H1 (cell line): ENCODE results near the gene RNF215. TPM values are rescaled to one million over a fixed set of nuclear protein-coding genes. Genes with fewer than 3 reads are reported as not detected.

Source experiments
- CTCF ChIA-PET: fragments of 300-600 bp; sonication (Branson Sonifier 250); formaldehyde crosslinking; loops from one replicate; lab custom pipeline; 2021; ENCODE audit not compliant: partially characterized antibody; lab: Charles Lee
- POLR2A ChIA-PET: fragments of 300-600 bp; sonication (Branson Sonifier 250); formaldehyde crosslinking; loops from one replicate; lab custom pipeline; 2021; ENCODE audit warnings: inconsistent platforms; ENCODE audit not compliant: partially characterized antibody; lab: Charles Lee
- DNase-seq, 2 experiments: peaks; one replicate each; pipeline versions ENCODE4 v3.0.0 to v3.0.0-alpha.2; 2010 to 2022; ENCODE audit warnings: low spot score in 2 of 2, low read depth in 1 of 2, mixed read lengths in 1 of 2
- FAIRE-seq: peaks from 2 replicates; lab custom pipeline; 2011; peaks lifted over from hg19 to GRCh38; lab: Jason Lieb, UNC
- H2AFZ ChIP-seq: 2 replicates; pipeline ENCODE4 v1.8.1; 2012; ENCODE audit warnings: low read length, inconsistent platforms
- H2AK5ac ChIP-seq: 2 replicates; pipeline ENCODE4 v1.6.1; 2013; ENCODE audit warnings: low read depth, low read length
- H2BK120ac ChIP-seq: replicated peaks from 2 replicates; pipeline ENCODE3; 2013; ENCODE audit warnings: low read depth, low read length, inconsistent platforms
- H2BK12ac ChIP-seq: 2 replicates; pipeline ENCODE4 v1.6.1; 2013; ENCODE audit warnings: low read depth, low read length
- H2BK15ac ChIP-seq: 2 replicates; pipeline ENCODE4 v1.6.1; 2013; ENCODE audit warnings: low read length
- H2BK20ac ChIP-seq: 2 replicates; pipeline ENCODE4 v1.6.1; 2013; ENCODE audit warnings: low read length
- H2BK5ac ChIP-seq: 2 replicates; pipeline ENCODE4 v1.6.1; 2013; ENCODE audit warnings: low read depth, low read length
- H3K14ac ChIP-seq: 2 replicates; pipeline ENCODE4 v1.6.1; 2013; ENCODE audit warnings: inconsistent platforms; ENCODE audit not compliant: insufficient read length
- H3K18ac ChIP-seq: 2 replicates; pipeline ENCODE4 v1.6.1; 2013; ENCODE audit warnings: low read length; ENCODE audit errors: extremely low read depth
- H3K23ac ChIP-seq: 2 replicates; pipeline ENCODE4 v1.6.1; 2013; ENCODE audit warnings: inconsistent platforms; ENCODE audit not compliant: insufficient read length
- H3K23me2 ChIP-seq: 2 replicates; pipeline ENCODE4 v1.6.1; 2013; ENCODE audit warnings: low read depth, low read length
- H3K27ac ChIP-seq: 2 replicates; pipeline ENCODE4 v1.6.1; 2011; ENCODE audit warnings: low read depth, low read length, inconsistent platforms
- H3K27me3 ChIP-seq, 4 experiments: replicated peaks in 1 of 4; 1 replicate in 1 of 4; 2 replicates in 3 of 4; pipeline versions ENCODE4 v1.6.1 to v1.8.1; 2011 to 2013; ENCODE audit warnings: low read length in 3 of 4, mild to moderate bottlenecking in 3 of 4, inconsistent platforms in 2 of 4, mixed read lengths in 2 of 4, moderate library complexity in 1 of 4; ENCODE audit not compliant: control insufficient read depth in 3 of 4, insufficient read depth in 3 of 4; ENCODE audit errors: extremely low read depth in 1 of 4
- H3K36me3 ChIP-seq, 4 experiments: 2 replicates each; pipeline versions ENCODE4 v1.6.1 to v1.8.1; 2011 to 2013; ENCODE audit warnings: mild to moderate bottlenecking in 4 of 4, low read length in 3 of 4, moderate library complexity in 2 of 4, control low read depth in 1 of 4, inconsistent platforms in 1 of 4; ENCODE audit not compliant: insufficient read depth in 4 of 4, control insufficient read depth in 2 of 4
- H3K4ac ChIP-seq: replicated peaks from 2 replicates; pipeline ENCODE3; 2013; ENCODE audit warnings: low read length, low read depth, mixed read lengths, inconsistent platforms; ENCODE audit not compliant: insufficient read length
- H3K4me1 ChIP-seq, 4 experiments: replicated peaks in 1 of 4; 1 replicate in 1 of 4; 2 replicates in 3 of 4; pipeline versions ENCODE4 v1.6.1 to v1.8.1; 2011 to 2013; ENCODE audit warnings: low read length in 3 of 4, inconsistent platforms in 2 of 4, mixed read lengths in 1 of 4; ENCODE audit not compliant: insufficient read depth in 4 of 4, control insufficient read depth in 3 of 4
- H3K4me2 ChIP-seq, 2 experiments: 2 replicates each; pipeline versions ENCODE4 v1.6.1 to v1.8.1; 2011 to 2013; ENCODE audit warnings: low read depth in 2 of 2, low read length in 2 of 2, control low read depth in 1 of 2, inconsistent platforms in 1 of 2, mild to moderate bottlenecking in 1 of 2; ENCODE audit not compliant: insufficient read depth in 1 of 2
- H3K4me3 ChIP-seq, 4 experiments: fragments of 200-600, 300-600 bp in 1 of 4; sonication (generic), shearing (Covaris generic), sonication (Bioruptor Twin) in 1 of 4; 2 replicates each; pipeline versions ENCODE4 v1.5.1 to v1.8.1; 2011 to 2016; ENCODE audit warnings: low read length in 4 of 4, low read depth in 3 of 4, control low read depth in 2 of 4, inconsistent platforms in 2 of 4, mild to moderate bottlenecking in 2 of 4, mixed read lengths in 1 of 4, moderate library complexity in 1 of 4; ENCODE audit not compliant: insufficient read depth in 2 of 4; ENCODE audit errors: extremely low read depth in 1 of 4
- H3K56ac ChIP-seq: replicated peaks from 2 replicates; pipeline ENCODE3; 2013; ENCODE audit warnings: low read depth, mild to moderate bottlenecking, mixed read lengths, low read length, inconsistent platforms; ENCODE audit not compliant: insufficient read length
- H3K79me1 ChIP-seq: 2 replicates; pipeline ENCODE4 v1.6.1; 2013; ENCODE audit warnings: low read depth, low read length, control low read depth
- H3K79me2 ChIP-seq, 2 experiments: 2 replicates each; pipeline versions ENCODE4 v1.6.1 to v1.8.1; 2012 to 2013; ENCODE audit warnings: low read length in 2 of 2, mild to moderate bottlenecking in 2 of 2, inconsistent platforms in 1 of 2; ENCODE audit not compliant: insufficient read depth in 2 of 2, control insufficient read depth in 1 of 2
- H3K9ac ChIP-seq, 4 experiments: replicated peaks in 1 of 4; 1 replicate in 1 of 4; 2 replicates in 3 of 4; pipeline versions ENCODE4 v1.6.1 to v1.8.1; 2011 to 2013; ENCODE audit warnings: low read depth in 3 of 4, low read length in 3 of 4, control low read depth in 2 of 4, mild to moderate bottlenecking in 2 of 4, moderate library complexity in 2 of 4, inconsistent platforms in 1 of 4; ENCODE audit errors: extremely low read depth in 1 of 4
- H3K9me3 ChIP-seq, 2 experiments: 2 replicates each; pipeline versions ENCODE4 v1.6.1 to v1.8.1; 2012 to 2013; ENCODE audit warnings: mild to moderate bottlenecking in 2 of 2, moderate library complexity in 2 of 2, control low read depth in 1 of 2, inconsistent platforms in 1 of 2, low read depth in 1 of 2, low read length in 1 of 2, mixed read lengths in 1 of 2; ENCODE audit not compliant: insufficient read depth in 2 of 2
- H4K20me1 ChIP-seq, 2 experiments: replicated peaks in 1 of 2; 2 replicates each; pipeline versions ENCODE3 to v1.8.1; 2011 to 2013; ENCODE audit warnings: inconsistent platforms in 2 of 2, low read length in 2 of 2, mild to moderate bottlenecking in 1 of 2; ENCODE audit not compliant: insufficient read depth in 2 of 2, control insufficient read depth in 1 of 2
- H4K5ac ChIP-seq: 2 replicates; pipeline ENCODE4 v1.6.1; 2013; ENCODE audit warnings: low read length, low read depth, mixed read lengths, inconsistent platforms; ENCODE audit not compliant: insufficient read length
- H4K8ac ChIP-seq: 2 replicates; pipeline ENCODE4 v1.8.0; 2013; ENCODE audit warnings: mild to moderate bottlenecking, moderate library complexity, low read length, inconsistent platforms; ENCODE audit not compliant: insufficient read depth; ENCODE audit errors: extremely low read depth
- H4K91ac ChIP-seq: replicated peaks from 2 replicates; pipeline ENCODE3; 2013; ENCODE audit warnings: low read length, mixed read lengths, inconsistent platforms; ENCODE audit not compliant: insufficient read length
- KDM4A ChIP-seq: IDR thresholded peaks from one replicate; pipeline ENCODE4 v1.7.1; 2012; ENCODE audit warnings: low read depth, mild to moderate bottlenecking, moderate library complexity, low read length, inconsistent platforms; ENCODE audit not compliant: severe bottlenecking
- WGBS, 2 experiments: shearing (Covaris generic) in 1 of 2; methylation state at CpG; one replicate each; pipeline versions ENCODE4 v1.1.6 to v1.1.7; 2013 to 2015; ENCODE audit warnings: low lambda C conversion rate in 2 of 2, mixed read lengths in 2 of 2, inconsistent platforms in 1 of 2, low coverage in 1 of 2, missing lambda C conversion rate in 1 of 2; ENCODE audit not compliant: insufficient replicate concordance in 2 of 2, insufficient coverage in 1 of 2, insufficient read length in 1 of 2; ENCODE audit errors: extremely low coverage in 1 of 2, missing lambda C conversion rate in 1 of 2; 5-methylcytosine and 5-hydroxymethylcytosine counted together
- polyA plus RNA-seq, 7 experiments: library from polyadenylated mRNA; depleted of rRNA in 3 of 7; stranded (reverse) in 5 of 7; unstranded in 2 of 7; fragments of >200 nt in 5 of 7; fragments of 200-250 nt in 2 of 7; gene quantifications; 1 replicate in 5 of 7; 2 replicates in 1 of 7; 4 replicates in 1 of 7; pipeline versions ENCODE4 v1.2.1 to v1.2.3, GENCODE V29; 2011 to 2013; ENCODE audit warnings: missing spikeins in 2 of 7, mixed read lengths in 2 of 7
- total RNA-seq: library from RNA; stranded (reverse); fragmentation: NEBNext Ultra II Directional; extraction: Animal tissue kit (Norgen Biotek cat#: 25700); gene quantifications from 2 replicates; pipeline ENCODE4 v1.2.1, GENCODE V29; 2021

Gene RNF215
- total and polyA plus RNA-seq, 2 of the 8 experiments (the other 6 are each of a cell fraction or from before 2014, with no cell fraction given): 13.1 to 19.0 TPM

DNA sequence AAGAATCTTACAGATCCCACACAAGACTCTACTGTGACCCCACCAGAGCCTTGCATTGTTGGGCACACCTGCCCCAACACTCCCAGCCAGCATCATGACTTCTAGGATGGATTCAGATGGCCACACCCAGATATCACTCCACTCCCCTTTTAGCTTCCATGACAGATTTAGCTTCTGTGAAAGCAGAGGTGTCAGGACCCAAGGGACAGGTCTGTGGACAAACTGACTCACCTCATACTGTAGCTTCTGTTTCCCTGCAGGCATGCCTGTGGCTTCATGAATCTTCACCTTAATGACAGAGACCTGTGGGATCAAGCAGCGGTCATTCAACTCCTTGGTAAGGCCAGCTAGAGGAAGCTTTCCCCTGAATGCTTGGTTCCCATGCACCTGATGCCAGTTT is 52.0 kb downstream of the RNF215 start:
- no peaks in the 10 kb centered on the region for H3K23me2 ChIP-seq
- no peak overlapping the region for H3K4ac ChIP-seq
- no peaks in the 10 kb centered on the region for H3K4me1 ChIP-seq
- ChIA-PET POLR2A (interaction anchor here (1.0 to 1.5 kb wide), 2 partner anchors 8 to 50 kb away, joined by 3 to 4 read pairs; partner anchors contain the start of gene TBC1D10A), CTCF (interaction anchor here (1.6 to 1.7 kb wide), 2 partner anchors 47 to 96 kb away, joined by 6 to 8 read pairs; no protein-coding TSS in a partner anchor)
- WGBS, 2 experiments: 81% methylated on average over 1 of the region's 1 CpG; no CpG with 5 or more reads in 1 of the 2 experiments
- H3K9ac ChIP-seq: no peak overlapping the region
- no peak overlapping the region for H3K27ac ChIP-seq
- H3K56ac ChIP-seq: no peak overlapping the region
- no peaks in the 10 kb centered on the region for H3K27me3 ChIP-seq
- no peak overlapping the region for H3K18ac ChIP-seq
- no peak overlapping the region for H2BK20ac ChIP-seq
- no peak overlapping the region for H4K8ac ChIP-seq
- FAIRE-seq (no peak), DNase-seq (no peak)
- no peak overlapping the region for H3K23ac ChIP-seq
- H2AFZ ChIP-seq: no peak overlapping the region
- H2BK120ac ChIP-seq: no peak overlapping the region
- no peaks in the 10 kb centered on the region; the same call in 1 of the 2 replicates for H3K79me1 ChIP-seq
- H3K36me3 ChIP-seq: peaks cover 42 to 87% (median 74%) of the 10 kb centered on the region in 4 experiments
- H2BK15ac ChIP-seq: no peak overlapping the region
- no peak overlapping the region for H4K5ac ChIP-seq
- no peaks in the 10 kb centered on the region for H3K9me3 ChIP-seq
- H3K79me2 ChIP-seq: no peaks in the 10 kb centered on the region
- H2BK12ac ChIP-seq: no peak overlapping the region
- no peak overlapping the region for H2BK5ac ChIP-seq
- H4K91ac ChIP-seq: no peak overlapping the region
- no peak overlapping the region for H3K14ac ChIP-seq
- no peak overlapping the region for H3K4me3 ChIP-seq
- H4K20me1 ChIP-seq: peaks cover 0 to 10% of the 10 kb centered on the region in 2 experiments
- no peak overlapping the region for H2AK5ac ChIP-seq
- H3K4me2 ChIP-seq: no peak overlapping the region
- TF ChIP-seq KDM4A: no peak
